NCI-H345 treated with DMSO at 0.1 percent for 48 hours (cell line): Measurements from ENCODE around the gene MRPL11.

ENCODE experiments used
- DNase-seq: peaks from one replicate; lab custom pipeline; 2025; ENCODE audit not compliant: unreplicated experiment; lab: John Stamatoyannopoulos, UW

The MRPL11 gene

DNA sequence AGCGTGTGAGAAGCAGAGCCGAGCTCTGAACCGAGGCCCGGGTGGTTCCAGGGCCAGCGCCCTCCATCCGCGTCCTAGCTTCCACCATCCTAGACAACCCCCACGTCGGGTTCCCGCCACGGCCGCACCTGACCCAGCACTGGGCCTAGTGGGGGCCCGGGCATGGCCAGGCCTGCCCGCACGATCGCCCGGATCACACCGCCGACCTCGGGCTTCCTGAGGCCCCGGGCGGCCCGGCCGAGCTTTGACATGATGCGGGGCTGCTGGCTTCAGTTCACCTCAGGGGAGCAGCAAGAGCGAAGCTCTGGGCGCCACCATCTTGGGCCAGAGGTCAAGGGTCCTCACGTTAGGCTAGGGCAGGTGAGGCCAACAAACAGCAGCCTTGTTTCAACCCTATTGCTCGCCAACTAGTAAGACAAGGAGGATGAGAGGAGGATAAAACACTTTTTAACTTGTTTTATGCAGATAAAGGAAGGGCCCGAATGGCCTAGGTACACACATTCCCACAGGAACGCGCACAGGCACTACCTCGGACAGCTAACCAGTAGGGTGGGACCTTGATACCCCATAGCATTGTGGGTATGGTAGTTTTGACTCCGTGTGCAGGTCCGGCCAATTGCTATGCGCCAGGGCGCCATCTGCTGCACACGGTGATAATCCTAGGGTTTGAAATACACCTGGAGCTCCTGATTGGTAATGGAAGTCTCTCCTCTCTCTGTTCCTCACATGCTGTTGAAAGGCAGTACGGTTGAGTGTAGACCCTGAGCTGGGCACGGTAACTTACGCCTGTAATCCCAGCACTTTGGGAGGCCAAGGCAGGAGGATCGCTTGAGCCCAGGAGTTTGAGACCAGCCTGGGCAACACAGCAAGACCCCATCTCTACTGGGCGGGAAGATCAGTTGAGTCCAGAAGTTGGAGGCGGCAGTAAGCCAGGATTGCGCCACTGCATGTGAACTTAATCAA, at the start of gene MRPL11:
TSS of gene MRPL11 (minus strand) at position 345 of the 963 bp plus-strand sequence. CDS start at position 251, 94 bp downstream.
- peak; percentile 97 for DNase-seq

GRCh38 chr11:66484806-66485380, 46.2 kb upstream of the MRPL11 start:
- no peak for DNase-seq

GRCh38 chr11:66480117-66480938, 41.7 kb upstream of the MRPL11 start, which contains the start of gene DPP3:
TSS of gene DPP3 (plus strand) at chr11:66480434. CDS start at chr11:66482201, 1,767 bp downstream.
- peak; percentile 96 for DNase-seq

DNA sequence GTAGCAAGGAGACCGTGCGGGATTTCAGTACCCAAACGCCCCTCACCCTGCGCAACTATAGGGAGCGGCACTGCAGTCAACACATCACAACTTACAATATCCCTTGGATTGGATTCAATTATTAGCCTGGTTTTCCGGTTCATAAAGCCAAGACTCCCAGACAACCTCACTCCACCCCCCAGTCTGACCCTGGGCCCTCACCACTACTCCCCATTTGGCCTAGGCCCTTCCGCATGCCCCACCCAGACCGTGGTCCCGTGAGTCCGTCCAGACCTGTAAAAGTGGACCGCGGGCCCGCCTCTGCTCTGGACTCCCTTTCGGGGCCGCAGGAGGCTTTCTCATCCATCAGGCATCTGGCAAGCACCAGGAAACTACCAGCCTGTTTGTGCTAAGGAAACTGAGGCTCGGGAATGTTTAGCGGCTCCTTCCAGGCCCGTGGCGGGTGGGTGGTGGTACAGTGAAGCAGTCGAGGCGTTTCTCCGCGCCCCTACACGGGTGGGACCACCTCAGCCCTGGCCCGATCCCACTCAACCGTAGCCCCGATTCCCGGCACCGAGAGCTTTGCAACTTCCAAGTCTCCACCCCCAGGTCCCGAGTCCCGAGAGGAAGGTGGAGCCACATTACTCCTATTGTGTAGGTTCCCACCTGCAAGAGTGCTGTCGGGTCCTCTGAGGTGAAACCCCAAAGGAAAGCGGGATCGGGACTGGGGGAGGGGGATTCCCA, 40.9 kb upstream of the MRPL11 start:
- peak; percentile 87 for DNase-seq

- DNase-seq: no peak
These were observed 40.2 kb upstream of the MRPL11 start for GRCh38 chr11:66478729-66479393.

- no peak for DNase-seq
These were observed 38.9 kb upstream of the MRPL11 start for GRCh38 chr11:66477263-66478201.

DNA sequence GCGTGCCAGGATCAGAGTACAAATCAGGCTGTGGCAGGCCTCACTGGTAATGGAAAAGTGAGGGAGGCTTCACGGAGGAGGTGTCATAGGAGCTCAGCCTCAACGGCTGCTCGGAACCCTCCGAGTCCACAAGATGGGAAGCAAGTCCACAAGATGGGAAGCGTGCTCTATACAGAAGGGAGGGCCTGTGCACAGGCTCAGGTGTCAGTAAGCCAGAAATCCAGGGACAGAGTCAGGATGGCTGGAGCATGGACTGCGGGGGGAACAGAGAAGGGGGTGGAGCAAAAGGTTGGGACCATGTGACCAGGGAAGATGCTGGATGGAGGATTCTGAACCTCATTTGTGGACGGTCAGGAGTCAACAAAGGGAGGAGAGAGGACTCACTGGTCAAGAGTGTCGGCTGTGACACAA, 38.2 kb upstream of the MRPL11 start:
- DNase-seq: no peak

DNA sequence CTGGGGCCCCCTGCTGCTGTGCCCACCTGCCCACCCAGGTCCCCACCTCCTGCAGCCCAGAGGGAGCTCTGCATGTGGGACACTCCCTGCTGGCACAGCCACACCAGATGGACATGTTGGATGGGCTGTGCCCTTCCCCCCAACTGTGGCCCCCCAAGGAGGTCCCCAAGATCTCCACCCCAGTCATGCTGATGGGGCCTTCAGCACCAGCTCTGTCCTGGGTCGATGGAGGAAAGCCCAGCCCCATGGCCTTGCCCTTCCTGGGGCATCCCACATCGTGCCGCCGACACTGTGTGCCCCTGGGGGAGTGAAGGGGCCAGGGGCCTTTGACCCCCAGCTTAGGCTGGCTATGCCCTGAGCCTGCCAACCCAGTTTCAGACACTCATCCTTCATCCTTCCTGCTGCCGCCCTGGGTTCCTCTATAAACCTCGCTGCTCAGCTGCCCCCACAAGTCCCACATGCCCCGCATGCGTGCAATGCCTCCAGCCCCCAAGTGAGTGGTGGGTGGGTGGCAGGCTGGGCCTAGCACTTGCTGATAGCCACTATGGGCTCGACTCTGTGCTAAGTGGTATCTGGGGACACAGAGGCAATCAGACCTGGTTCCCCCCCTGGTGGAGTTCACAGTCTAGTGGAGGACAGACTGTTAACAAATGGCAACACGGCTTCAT, 37.7 kb upstream of the MRPL11 start:
- DNase-seq: no peak

- DNase-seq: no peak
These were observed 36.9 kb upstream of the MRPL11 start for GRCh38 chr11:66475349-66476172.

GRCh38 chr11:66473608-66474515, 35.2 kb upstream of the MRPL11 start:
- no peak for DNase-seq

- no peak for DNase-seq
These were observed 34.5 kb upstream of the MRPL11 start for GRCh38 chr11:66473167-66473566.

GRCh38 chr11:66472054-66472453, 33.4 kb upstream of the MRPL11 start:
- DNase-seq: no peak

- DNase-seq: no peak
These were observed 32.5 kb upstream of the MRPL11 start for GRCh38 chr11:66471142-66471541.

GRCh38 chr11:66470015-66470414, 31.4 kb upstream of the MRPL11 start:
- no peak for DNase-seq

GRCh38 chr11:66469441-66469840, 30.8 kb upstream of the MRPL11 start:
- no peak for DNase-seq

DNA sequence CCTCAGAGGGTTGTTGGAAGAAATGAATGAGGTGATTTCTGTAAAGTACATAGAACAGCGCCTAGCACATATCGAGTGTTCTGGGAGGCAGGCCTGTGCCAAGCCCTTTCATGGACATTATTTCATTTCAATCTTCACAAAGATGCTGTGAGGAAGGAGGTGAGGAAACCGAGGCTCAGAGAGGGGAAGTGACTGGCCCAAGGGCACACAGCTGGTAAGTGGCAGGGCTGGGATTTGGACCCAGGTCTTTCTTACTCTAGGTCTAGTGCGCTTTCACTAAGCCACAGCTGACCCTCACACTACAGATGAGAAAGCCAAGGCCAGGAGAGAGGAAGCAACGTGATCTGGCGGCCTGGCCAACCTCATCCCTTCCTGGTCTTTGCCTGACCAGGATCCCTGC, 30.0 kb upstream of the MRPL11 start:
- no peak for DNase-seq

GRCh38 chr11:66467756-66468155, 29.1 kb upstream of the MRPL11 start:
- no peak for DNase-seq
